Skeletal muscle satellite cell (primary cell): Measurements from ENCODE around the gene OSBP2.

Experiments used
- H3K27me3 ChIP-seq: 2 replicates; pipeline ENCODE4 v1.7.0; 2013; ENCODE audit warnings: low read length; ENCODE audit not compliant: control insufficient read depth, insufficient read depth
- H3K36me3 ChIP-seq: 2 replicates; pipeline ENCODE4 v1.7.0; 2013; ENCODE audit warnings: mild to moderate bottlenecking, control low read depth, low read length; ENCODE audit not compliant: insufficient read depth
- H3K4me1 ChIP-seq: 2 replicates; pipeline ENCODE4 v1.7.0; 2013; ENCODE audit warnings: low read length; ENCODE audit not compliant: control insufficient read depth, insufficient read depth
- H3K4me2 ChIP-seq: 2 replicates; pipeline ENCODE4 v1.7.0; 2013; ENCODE audit warnings: mild to moderate bottlenecking, low read length
- H3K4me3 ChIP-seq: 2 replicates; pipeline ENCODE4 v1.7.0; 2013; ENCODE audit warnings: low read length
- H3K9ac ChIP-seq: 2 replicates; pipeline ENCODE4 v1.7.0; 2013; ENCODE audit warnings: mild to moderate bottlenecking, low read depth, low read length, moderate library complexity
- H3K9me3 ChIP-seq: replicated peaks from 2 replicates; pipeline ENCODE4 v1.7.0; 2013; ENCODE audit warnings: mild to moderate bottlenecking, control low read depth, low read length

OSBP2 gene

DNA sequence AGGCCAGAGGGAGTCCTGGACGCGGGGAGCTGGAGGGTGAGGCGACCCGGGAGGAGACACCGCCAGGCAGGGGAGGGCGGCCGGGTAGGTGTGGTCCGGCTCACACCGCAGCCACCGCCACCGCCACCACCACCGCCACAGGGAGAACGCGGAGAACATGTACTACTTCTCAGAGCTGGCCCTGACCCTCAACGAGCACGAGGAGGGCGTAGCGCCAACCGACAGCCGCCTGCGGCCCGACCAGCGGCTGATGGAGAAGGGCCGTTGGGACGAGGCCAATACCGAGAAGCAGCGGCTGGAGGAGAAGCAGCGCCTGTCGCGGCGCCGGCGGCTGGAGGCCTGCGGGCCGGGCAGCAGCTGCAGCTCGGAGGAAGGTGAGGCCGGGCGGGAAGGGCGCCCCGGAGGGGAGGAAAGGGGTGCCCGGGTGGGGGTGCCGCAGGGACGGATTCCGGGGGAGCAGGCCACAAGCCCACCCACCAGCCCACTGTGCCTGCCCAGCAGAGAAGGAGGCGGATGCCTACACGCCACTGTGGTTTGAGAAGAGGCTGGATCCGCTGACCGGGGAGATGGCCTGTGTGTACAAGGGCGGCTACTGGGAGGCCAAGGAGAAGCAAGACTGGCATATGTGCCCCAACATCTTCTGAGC is 211.1 kb downstream of the OSBP2 start:
- no peaks in the 10 kb centered on the region for H3K4me1 ChIP-seq
- H3K9ac ChIP-seq = no peak overlapping the region
- H3K4me3 ChIP-seq = no peak overlapping the region
- H3K9me3 ChIP-seq = no peaks in the 10 kb centered on the region
- H3K27me3 ChIP-seq = no peaks in the 10 kb centered on the region
- no peak overlapping the region for H3K4me2 ChIP-seq
- H3K36me3 ChIP-seq = no peaks in the 10 kb centered on the region

DNA sequence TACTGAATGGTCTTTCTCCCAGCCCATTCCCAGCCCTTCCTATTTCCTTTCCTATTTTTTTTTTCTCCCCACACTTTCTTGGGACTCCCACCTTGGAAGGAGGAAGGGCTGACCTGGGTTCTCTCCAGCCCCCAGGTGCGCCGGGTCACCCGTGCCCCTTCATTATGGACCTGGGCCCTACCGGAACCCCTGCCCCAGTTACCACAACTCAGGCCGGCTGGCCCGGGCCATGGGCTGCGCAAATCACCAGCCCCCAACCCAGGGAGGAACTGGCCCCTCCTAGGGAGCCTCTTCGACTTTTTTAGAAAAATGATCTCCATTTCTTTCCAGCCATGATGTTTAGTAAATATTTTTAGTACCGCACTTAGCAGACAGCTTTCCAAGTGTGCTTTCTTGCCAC is 211.7 kb downstream of the OSBP2 start:
- Histone ChIP-seq H3K9ac (no peak overlapping the region), H3K4me2 (no peak overlapping the region), H3K4me3 (no peak overlapping the region), H3K36me3 (no peaks in the 10 kb centered on the region), H3K9me3 (no peaks in the 10 kb centered on the region), H3K27me3 (no peaks in the 10 kb centered on the region), H3K4me1 (no peaks in the 10 kb centered on the region)

DNA sequence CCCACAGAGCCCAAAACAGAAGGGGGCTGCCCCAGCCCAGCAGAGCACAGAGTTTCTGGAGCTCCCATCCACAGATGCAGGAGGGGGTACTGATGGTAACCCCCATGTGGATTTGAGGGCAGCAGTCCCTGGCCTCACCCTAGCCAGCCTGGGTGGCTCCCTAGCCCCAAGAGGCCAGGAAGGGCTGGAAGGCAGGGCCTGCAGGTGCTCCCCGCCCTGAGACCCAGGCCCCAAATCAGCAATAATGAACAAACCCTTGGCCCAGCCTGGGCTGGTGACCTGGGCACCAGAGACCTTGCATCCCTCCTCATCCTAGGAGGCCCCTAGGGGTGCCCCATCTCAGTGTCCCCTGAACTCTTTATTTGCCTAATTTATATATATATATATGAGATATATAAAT is 212.3 kb downstream of the OSBP2 start:
- Histone ChIP-seq H3K4me1 (no peaks in the 10 kb centered on the region), H3K9ac (no peak overlapping the region), H3K4me2 (no peak overlapping the region), H3K9me3 (no peaks in the 10 kb centered on the region), H3K4me3 (no peak overlapping the region), H3K36me3 (no peaks in the 10 kb centered on the region), H3K27me3 (no peaks in the 10 kb centered on the region)

DNA sequence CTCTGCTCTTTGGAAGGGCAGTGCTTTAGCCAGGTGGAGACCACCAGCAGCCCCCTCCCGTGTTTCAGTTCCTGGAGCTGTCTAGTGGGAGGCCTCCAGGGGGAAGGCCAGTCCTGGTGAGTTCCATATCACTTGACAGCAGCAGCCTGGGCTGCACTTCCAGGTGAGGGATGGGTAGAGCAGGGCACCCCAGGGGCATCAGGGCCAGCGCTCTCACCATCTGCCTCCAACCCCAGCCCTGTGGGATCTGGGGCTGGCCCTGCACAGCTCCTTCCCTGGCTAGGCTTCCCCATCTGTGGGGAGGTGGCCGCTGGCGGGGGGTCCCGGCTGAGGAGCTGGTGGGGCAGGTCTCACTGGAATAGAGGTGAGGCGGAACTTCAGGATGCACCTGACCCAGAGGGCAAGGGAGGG is 213.4 kb downstream of the OSBP2 start:
- no peaks in the 10 kb centered on the region for H3K4me1 ChIP-seq
- H3K4me2 ChIP-seq = no peak overlapping the region
- H3K4me3 ChIP-seq = no peak overlapping the region
- H3K36me3 ChIP-seq = no peaks in the 10 kb centered on the region
- no peaks in the 10 kb centered on the region for H3K27me3 ChIP-seq
- H3K9me3 ChIP-seq = no peaks in the 10 kb centered on the region
- H3K9ac ChIP-seq = no peak overlapping the region

DNA sequence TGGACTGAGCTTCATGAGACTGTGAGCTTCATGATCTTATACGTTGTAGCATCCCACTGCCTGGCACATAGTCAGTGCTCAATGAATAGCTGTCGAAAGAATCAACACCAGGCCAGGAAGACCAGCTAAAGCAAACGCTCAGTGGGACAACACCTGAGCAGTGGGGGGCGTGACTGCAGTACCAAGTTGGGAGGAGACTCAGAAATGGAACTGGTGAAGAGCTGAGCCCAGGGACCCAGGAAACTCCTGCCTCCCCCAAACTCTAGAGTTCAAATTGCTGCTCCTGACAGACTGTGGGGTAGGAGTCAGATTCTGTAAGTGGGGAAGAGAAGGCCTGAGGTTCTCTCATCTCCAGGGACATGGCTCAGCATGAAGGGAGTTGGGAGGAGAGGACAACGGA is 214.6 kb downstream of the OSBP2 start:
- H3K36me3 ChIP-seq = no peaks in the 10 kb centered on the region
- no peaks in the 10 kb centered on the region for H3K4me1 ChIP-seq
- H3K9me3 ChIP-seq = no peaks in the 10 kb centered on the region
- no peaks in the 10 kb centered on the region for H3K27me3 ChIP-seq
- no peak overlapping the region for H3K4me2 ChIP-seq
- H3K4me3 ChIP-seq = no peak overlapping the region
- H3K9ac ChIP-seq = no peak overlapping the region

DNA sequence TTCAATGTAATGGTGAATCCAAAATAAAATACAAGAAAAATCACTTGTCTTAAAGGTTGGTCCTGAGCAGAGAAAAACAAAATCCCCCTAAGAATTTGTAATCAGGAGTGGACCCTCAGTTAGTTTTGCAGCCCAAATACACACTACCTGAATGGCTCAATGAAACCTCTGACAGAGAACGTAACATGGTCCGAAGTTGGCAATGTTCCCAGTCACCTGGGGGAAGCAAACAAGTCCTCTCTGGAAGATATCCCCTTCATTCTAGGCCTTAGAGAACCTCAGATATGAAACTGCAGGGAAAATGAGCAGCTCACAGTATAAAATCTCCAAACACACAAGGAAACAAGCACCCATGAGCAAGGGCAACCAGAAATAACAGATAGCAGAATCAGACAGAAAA is 215.7 kb downstream of the OSBP2 start:
- H3K4me1 ChIP-seq = no peaks in the 10 kb centered on the region
- no peak overlapping the region for H3K4me2 ChIP-seq
- H3K27me3 ChIP-seq = no peaks in the 10 kb centered on the region
- H3K9ac ChIP-seq = no peak overlapping the region
- H3K9me3 ChIP-seq = no peaks in the 10 kb centered on the region
- no peaks in the 10 kb centered on the region for H3K36me3 ChIP-seq
- no peak overlapping the region for H3K4me3 ChIP-seq

DNA sequence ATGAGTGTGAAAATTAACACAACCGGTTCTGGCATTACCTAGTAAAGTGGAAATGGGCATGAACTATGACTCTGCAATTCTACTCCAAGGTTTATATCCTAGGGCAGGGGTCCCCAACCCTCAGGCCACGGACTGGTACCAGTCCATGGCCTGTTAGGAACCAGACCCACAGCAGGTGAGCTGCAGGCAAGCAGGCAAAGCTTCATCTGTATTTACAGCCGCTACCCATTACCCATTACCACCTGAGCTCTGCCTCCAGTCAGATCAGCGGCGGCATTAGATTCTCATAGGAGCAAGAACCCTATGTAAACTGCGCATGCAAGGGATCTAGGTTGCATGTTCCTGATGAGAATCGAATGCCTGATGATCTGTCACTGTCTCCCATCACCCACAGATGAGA is 224.1 kb downstream of the OSBP2 start:
- Histone ChIP-seq H3K27me3 (no peaks in the 10 kb centered on the region), H3K4me3 (no peak overlapping the region), H3K36me3 (no peaks in the 10 kb centered on the region)

DNA sequence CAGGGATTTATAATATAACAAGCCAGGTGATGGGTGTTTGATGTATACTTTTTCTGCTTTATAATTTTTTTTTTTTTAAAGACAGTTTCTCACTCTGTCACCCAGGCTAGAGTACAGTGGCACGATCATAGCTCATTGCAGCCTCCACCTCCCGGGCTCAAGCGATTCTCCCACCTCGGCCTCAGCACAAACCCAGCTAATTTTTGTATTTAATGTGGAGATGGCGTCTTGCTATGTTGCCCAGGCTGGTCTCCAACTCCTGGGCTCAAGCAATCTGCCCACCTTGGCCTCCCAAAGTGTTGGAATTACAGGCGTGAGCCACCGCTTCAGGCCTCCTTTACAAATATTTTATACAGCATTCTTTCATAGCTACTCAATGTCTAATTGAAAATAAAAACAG is 225.3 kb downstream of the OSBP2 start:
- Histone ChIP-seq H3K4me2 (no peak overlapping the region), H3K4me1 (no peaks in the 10 kb centered on the region), H3K36me3 (peaks cover 2% of the 10 kb centered on the region), H3K4me3 (no peak overlapping the region), H3K9ac (no peak overlapping the region), H3K27me3 (no peaks in the 10 kb centered on the region), H3K9me3 (no peaks in the 10 kb centered on the region)

More for the DNA sequence above, 224.1 kb downstream of the OSBP2 start:
- Histone ChIP-seq H3K9ac (no peak overlapping the region), H3K4me1 (no peaks in the 10 kb centered on the region), H3K9me3 (no peaks in the 10 kb centered on the region), H3K4me2 (no peak overlapping the region)

DNA sequence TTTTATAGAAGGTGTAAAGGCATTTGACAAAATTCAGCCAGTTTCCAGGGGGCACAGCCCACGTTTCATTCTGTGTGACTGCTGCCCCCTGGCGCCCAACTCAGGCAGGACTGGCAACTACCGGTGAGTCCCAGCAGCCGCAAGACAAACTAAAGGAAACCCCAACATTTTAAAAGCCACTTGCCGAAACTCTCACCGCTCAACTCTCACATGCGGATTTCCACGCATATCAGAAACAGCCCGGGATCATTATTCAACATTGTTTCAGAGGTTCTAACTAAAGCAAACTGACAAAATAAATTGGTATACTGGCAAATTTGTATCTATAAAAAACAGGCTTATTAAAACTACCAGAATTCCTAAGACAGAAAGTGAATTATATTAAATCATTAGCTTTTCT is 225.7 kb downstream of the OSBP2 start:
- Histone ChIP-seq H3K27me3 (no peaks in the 10 kb centered on the region), H3K9ac (no peak overlapping the region), H3K36me3 (peaks cover 7% of the 10 kb centered on the region), H3K4me2 (peak overlapping the region; percentile 34), H3K4me1 (no peaks in the 10 kb centered on the region), H3K9me3 (no peaks in the 10 kb centered on the region), H3K4me3 (no peak overlapping the region)

DNA sequence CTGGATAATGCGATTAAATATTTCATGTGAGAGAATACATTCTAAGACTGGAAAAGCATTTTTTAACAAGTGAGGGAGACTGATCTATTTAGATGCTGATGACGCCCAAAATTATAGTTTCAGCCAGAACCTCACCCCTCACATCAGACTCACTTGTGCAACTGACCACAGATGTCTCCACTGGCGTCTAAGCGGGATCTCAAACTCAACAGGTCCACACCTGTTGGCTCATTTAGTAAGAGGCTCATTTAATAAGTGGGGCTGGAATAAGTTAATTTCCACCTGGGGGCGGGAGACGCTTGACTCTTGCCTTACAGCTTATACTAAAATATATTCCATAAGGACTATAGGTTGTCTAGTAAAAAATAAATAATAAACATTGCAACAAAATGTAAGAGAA is 226.4 kb downstream of the OSBP2 start:
- H3K4me3 ChIP-seq = no peak overlapping the region

DNA sequence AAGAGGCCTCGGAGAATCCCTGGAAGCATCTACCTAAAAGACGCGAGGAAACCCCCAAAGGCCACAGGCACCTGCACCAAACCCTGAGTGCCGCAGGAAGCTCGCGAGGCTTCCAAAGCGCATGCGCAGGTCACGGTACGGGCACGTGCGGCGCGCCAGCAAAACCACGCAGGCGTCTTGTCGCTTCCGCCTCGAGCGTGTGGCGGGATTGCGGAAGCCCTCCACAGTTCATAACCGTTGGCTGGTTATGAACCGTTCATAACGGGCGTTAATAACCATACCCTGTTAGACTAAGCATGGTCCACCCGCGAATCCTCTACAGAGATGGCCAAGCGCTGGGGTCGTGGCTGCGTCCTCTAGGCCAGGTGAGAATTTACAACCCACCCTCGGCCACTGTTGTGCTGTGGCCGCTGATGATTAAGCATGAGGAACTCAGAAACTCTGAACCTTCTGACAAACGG is 227.5 kb downstream of the OSBP2 start:
- H3K9ac ChIP-seq = no peak overlapping the region
- H3K4me1 ChIP-seq = no peaks in the 10 kb centered on the region
- H3K27me3 ChIP-seq = no peaks in the 10 kb centered on the region
- peak overlapping the region; percentile 43 for H3K4me3 ChIP-seq
- no peaks in the 10 kb centered on the region for H3K9me3 ChIP-seq
- H3K4me2 ChIP-seq = peak overlapping the region; percentile 73
- peaks cover 20% of the 10 kb centered on the region for H3K36me3 ChIP-seq

More for the DNA sequence above, 226.4 kb downstream of the OSBP2 start:
- Histone ChIP-seq H3K36me3 (peaks cover 13% of the 10 kb centered on the region), H3K9me3 (no peaks in the 10 kb centered on the region), H3K9ac (no peak overlapping the region), H3K4me2 (peak overlapping the region; percentile 73), H3K4me1 (no peaks in the 10 kb centered on the region), H3K27me3 (no peaks in the 10 kb centered on the region)

DNA sequence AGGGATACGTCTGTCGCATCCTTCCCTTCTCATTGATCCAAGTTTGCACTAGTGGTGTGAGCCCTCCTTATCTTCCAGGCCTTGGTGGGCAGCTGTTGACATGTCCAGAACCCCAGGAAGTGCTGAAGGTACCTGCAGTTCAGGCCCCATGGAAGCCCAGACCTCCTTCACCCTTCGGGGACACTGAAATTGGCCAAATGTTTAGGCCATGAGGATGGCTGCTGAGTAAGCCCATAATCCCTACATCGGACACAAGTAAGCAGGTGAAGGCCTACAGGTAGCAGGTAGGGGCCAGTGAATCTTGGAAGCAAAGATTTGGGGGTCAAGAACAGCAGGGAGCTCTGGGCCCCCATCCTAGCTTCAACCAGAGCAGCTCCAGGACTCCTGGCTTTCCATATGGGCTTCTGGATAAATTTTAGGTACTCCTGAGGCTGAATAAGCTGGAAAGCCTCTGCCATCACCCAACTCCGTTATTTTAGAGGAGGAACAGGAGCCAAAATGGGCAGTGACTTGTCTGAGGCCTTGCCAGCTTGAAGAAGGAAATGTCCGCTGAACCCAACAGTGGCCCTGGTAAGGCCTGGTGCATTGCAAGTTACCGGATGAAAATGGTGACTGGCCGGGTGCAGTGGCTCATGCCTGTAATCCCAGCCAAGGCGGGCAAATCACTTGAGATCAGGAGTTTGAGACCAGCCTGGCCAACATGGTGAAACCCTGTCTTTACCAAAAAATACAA is 228.7 kb downstream of the OSBP2 start:
- Histone ChIP-seq H3K9me3 (no peaks in the 10 kb centered on the region), H3K9ac (no peak overlapping the region), H3K4me1 (no peaks in the 10 kb centered on the region), H3K27me3 (no peaks in the 10 kb centered on the region), H3K4me2 (no peak overlapping the region), H3K36me3 (peaks cover 30% of the 10 kb centered on the region), H3K4me3 (no peak overlapping the region)
